Measurements from ENCODE around the gene FBXL14.

Gene FBXL14

DNA sequence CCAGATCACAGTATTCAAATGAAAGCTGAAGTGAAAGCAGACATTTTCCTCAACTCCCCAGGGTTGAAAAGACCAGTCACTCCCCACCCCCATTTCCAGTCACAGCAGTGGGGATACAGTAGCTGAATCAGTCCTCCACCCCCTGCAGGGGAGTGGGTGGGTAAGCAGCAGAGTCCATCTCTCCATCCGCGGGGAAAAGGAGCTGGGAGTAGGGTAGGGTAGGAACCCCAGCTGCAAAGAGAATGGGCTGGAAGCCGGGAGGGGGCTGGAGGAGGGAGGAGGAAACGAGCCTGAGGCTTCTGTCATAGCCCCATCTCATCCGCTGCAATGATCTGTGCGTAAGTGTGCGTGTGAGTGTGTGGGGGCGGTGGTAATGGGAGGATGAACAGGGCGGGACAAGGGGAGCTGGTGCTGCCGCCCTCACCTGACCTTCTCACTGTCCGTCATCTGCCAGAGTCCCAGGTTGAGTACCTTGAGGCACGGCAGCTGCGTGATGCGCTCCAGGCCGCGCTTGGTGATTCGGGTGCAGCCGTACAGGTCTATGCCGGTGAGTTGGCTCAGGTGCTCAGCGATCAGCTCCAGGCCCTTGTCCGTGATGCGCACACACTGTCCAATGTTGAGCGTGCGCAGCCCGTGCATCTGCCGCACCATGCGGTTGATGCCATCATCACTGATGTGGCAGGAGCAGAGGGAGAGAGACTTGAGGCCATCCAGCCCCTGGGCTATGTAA is 1.8 kb downstream of the FBXL14 start:
- DNase-seq, result peak; percentile 80

GRCh38 chr12:1591543-1591942 is 2.8 kb downstream of the FBXL14 start:
- DNase-seq, result no peak

- DNase-seq, result peak; percentile 41
Measured at GRCh38 chr12:1591034-1591433, 3.3 kb downstream of the FBXL14 start.

DNA sequence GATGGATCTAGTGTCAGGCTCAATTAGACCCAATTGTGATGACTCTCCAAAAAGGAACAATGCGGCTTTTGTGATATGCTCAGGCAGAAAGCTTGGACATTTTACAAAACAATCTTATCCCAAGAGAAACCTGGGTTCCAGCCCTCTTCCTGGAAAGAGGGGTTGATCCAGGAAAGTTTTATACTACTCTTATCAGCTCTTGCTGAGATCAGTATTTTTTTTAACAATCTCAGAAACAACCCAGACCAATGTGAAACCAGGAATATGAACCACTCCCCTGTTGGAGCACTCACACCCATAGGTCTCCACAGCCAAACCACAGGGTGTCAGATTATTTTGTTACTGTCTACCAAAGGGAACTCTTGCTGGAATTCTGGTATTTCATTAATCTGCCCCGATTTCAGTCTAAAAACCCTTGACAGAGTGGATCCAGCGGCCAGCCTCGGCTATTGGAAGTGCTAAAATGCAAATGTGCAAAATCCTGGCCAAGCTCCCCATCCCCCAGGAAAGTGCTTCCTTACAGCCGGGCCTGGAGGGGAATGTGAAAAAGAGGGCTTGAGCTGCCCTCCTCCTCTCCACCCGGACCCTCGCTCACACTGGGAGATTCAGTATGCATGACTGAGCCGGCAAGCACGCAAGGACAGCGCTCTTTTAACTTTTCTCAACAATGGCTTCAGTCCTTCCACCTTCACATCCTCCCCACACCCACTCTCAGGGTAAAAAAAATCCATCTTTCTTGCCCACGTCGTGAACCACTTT is 4.0 kb downstream of the FBXL14 start:
- DNase-seq, result no peak

GRCh38 chr12:1588575-1588947 is 5.8 kb downstream of the FBXL14 start:
- DNase-seq, result no peak

GRCh38 chr12:1587927-1588574 is 6.3 kb downstream of the FBXL14 start:
- no peak for DNase-seq

DNA sequence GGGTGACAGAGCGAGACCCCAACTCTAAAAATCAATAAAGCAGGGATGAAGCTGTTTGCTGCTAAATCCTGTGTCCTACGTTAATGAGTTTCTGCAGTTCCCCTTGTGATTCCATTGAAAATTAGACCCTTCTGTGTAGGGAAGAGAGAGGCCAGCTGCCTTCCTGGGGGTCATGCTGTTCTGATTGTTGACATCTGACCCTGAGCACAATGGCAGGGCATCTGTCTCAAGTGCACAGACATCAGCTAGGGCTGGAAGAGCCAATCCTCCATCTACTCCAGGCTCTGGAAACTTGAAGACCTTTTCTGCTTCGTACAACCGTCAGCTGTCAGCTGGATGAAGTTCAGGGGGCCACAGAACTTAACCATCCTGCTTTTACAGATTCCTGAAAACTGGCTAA is 10.1 kb downstream of the FBXL14 start:
- no peak for DNase-seq

GRCh38 chr12:1583421-1584078 is 10.8 kb downstream of the FBXL14 start:
- DNase-seq, result peak; percentile 74

DNA sequence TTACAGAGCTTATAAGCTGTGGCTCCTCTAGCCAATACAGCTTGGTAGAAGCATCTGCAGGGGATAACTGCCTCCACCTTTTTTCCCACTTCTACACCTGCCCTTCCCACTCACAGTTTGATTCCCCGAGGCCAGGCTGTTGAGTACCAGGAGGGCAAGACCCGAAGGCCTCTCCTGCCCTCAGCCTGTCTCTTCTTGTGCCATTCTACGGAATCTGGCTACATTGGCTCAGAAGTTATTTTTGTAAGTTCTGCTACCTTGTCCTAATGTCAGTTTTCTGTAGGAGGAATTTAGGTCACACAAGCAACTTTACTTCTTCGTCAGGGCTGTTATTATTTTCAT is 11.7 kb downstream of the FBXL14 start:
- DNase-seq, result no peak

- DNase-seq, result no peak
Measured at GRCh38 chr12:1581973-1582708, 12.2 kb downstream of the FBXL14 start.

- DNase-seq, result no peak
Measured at GRCh38 chr12:1580526-1580925, 13.9 kb downstream of the FBXL14 start.

GRCh38 chr12:1579651-1580435 is 14.5 kb downstream of the FBXL14 start:
- DNase-seq, result no peak

GRCh38 chr12:1576410-1577241 is 17.8 kb downstream of the FBXL14 start:
- DNase-seq, result no peak

DNA sequence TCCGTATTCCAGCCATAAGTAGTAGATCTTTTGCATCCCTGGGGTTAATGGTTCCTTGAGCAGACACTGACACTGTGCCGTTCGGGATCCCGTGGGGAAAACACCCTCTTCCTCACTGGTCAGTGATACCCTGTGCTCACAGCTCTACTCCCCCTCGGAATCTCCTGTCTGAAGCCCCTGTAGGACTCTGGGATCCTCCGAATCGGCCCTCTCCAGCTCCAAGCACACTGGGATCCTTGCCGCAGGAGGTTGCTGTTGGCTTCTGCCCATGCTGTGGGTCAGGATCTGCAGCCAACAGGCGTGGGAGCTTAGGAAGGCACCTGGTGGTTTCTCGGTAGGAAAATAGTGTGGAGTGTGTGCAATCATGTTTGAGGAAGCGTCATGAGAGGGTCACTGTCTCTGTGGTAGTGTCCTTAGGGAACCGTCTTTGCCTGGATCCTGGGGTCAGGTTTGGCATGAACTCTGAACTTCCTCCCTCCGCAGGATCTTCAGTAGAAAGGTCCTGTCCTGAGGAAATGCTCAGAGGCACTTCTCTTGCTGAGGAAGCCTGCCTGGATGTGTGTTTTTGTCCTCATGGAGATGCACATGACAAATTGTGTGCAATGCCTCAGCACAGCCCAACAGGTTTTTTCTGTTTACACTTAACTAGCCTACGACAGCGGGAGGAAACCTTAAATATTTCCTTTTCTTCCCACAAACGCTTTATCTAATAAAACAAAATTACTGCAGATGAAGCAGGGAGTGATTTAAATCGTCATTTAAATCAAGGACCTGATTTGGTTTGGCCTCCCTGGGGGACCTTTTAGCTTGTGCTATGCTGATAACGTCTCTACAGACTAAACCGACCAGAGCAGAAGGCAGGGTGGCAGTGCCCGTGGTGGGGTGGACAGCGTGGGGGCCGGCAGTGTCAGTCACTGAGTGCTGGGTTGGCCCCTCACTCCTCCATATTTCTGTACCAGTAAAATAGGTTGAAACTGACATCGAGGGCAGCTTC is 18.7 kb downstream of the FBXL14 start:
- DNase-seq, result no peak

- DNase-seq, result no peak
Measured at GRCh38 chr12:1574865-1575259, 19.5 kb downstream of the FBXL14 start.

- no peak for DNase-seq
Measured at GRCh38 chr12:1573960-1574864, 20.2 kb downstream of the FBXL14 start.

DNA sequence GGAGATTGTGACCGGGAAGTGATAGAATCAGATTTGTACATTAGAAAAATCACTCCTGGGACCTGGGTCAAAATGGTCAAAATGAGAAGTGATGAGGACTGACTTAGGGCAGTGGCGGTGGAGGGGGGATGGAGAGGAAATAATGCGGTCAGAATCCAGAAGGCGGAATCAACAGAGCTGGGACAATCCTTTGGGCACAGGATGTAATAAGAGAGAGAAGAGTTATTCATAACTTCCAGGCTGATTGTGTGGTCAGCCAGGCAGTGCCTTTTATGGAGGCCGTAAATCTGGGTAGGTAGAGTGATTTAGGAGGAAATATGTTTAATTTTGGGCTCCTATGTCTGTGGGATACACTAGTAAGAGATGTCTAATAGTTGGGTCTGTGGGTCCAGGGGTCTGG is 21.6 kb downstream of the FBXL14 start:
- no peak for DNase-seq

- DNase-seq, result no peak
Measured at GRCh38 chr12:1567852-1568251, 26.5 kb downstream of the FBXL14 start.

All from activated CD4-positive, alpha-beta T cell treated with anti-CD3 and anti-CD28 coated beads for 48 hours (primary cell).